ENCODE results near the gene CKAP5.
"Not testable (repeated sequence)": the region's sequence is repeated elsewhere in the genome, so short reads cannot be mapped to it uniquely, and the experiment has no call there.

CKAP5 gene

GRCh38 chr11:46850829-46851380 is 4.8 kb upstream of the CKAP5 start:
- no peak for DNase-seq

- DNase-seq, result no peak
These were observed 3.6 kb upstream of the CKAP5 start for GRCh38 chr11:46849631-46850030.

GRCh38 chr11:46846510-46846830 is 390 bp upstream of the CKAP5 start:
- no peak for DNase-seq

GRCh38 chr11:46845440-46845739 is 690 bp downstream of the CKAP5 start:
- DNase-seq, result peak; percentile 30

- DNase-seq, result no peak
These were observed 6.0 kb downstream of the CKAP5 start for GRCh38 chr11:46840116-46840515.

GRCh38 chr11:46838501-46838900 is 7.6 kb downstream of the CKAP5 start:
- no peak for DNase-seq

- no peak for DNase-seq
These were observed 8.2 kb downstream of the CKAP5 start for GRCh38 chr11:46837860-46838259.

- no peak for DNase-seq
These were observed 9.2 kb downstream of the CKAP5 start for GRCh38 chr11:46836870-46837269.

- no peak for DNase-seq
These were observed 9.6 kb downstream of the CKAP5 start for GRCh38 chr11:46836431-46836830.

- DNase-seq, result no peak
These were observed 10.2 kb downstream of the CKAP5 start for GRCh38 chr11:46835897-46836296.

GRCh38 chr11:46834821-46835220 is 11.3 kb downstream of the CKAP5 start:
- no peak for DNase-seq

- DNase-seq, result no peak
These were observed 13.4 kb downstream of the CKAP5 start for GRCh38 chr11:46832511-46833214.

GRCh38 chr11:46827995-46828394 is 18.1 kb downstream of the CKAP5 start:
- no peak for DNase-seq

GRCh38 chr11:46826310-46827044 is 19.6 kb downstream of the CKAP5 start:
- DNase-seq, result peak; percentile 60

GRCh38 chr11:46808799-46809431 is 37.2 kb downstream of the CKAP5 start:
- no peak for DNase-seq

- no peak for DNase-seq
These were observed 44.2 kb downstream of the CKAP5 start for GRCh38 chr11:46801694-46802470.

GRCh38 chr11:46800177-46800576 is 45.9 kb downstream of the CKAP5 start:
- DNase-seq, result no peak

GRCh38 chr11:46799725-46800124 is 46.4 kb downstream of the CKAP5 start:
- DNase-seq, result not testable (repeated sequence)

- DNase-seq, result no peak
These were observed 67.7 kb downstream of the CKAP5 start for GRCh38 chr11:46778416-46778815.

- no peak for DNase-seq
These were observed 69.2 kb downstream of the CKAP5 start for GRCh38 chr11:46776878-46777277.

- no peak for DNase-seq
These were observed 76.4 kb downstream of the CKAP5 start for GRCh38 chr11:46769636-46770221.

GRCh38 chr11:46766656-46767055 is 79.4 kb downstream of the CKAP5 start:
- DNase-seq, result no peak

GRCh38 chr11:46762248-46762647 is 83.8 kb downstream of the CKAP5 start:
- no peak for DNase-seq
